ENCODE measurements around the gene XIRP1. TPM values are rescaled to one million over a fixed set of nuclear protein-coding genes. Genes with fewer than 3 reads are reported as not detected.

The XIRP1 gene
- total RNA-seq, 1 donor from 2014 or later = 0.10 TPM

- Mint-ChIP-seq H3K4me1 (ENCODE audit: low read depth) (peaks cover 79% of the 10 kb centered on the region), H3K36me3 (ENCODE audit: low read depth) (peaks cover 10% of the 10 kb centered on the region), H3K9me3 (ENCODE audit: low read depth) (no peaks in the 10 kb centered on the region), H3K4me3 (ENCODE audit: unreplicated experiment) (peak overlapping the region; percentile 100), H3K27me3 (ENCODE audit: low read depth) (no peaks in the 10 kb centered on the region), H3K27ac (ENCODE audit: unreplicated experiment) (peak overlapping the region; percentile 100)
- no peak for TF ChIP-seq CTCF (IDR thresholded peaks at IDR 0.05)
- no peak for DNase-seq (ENCODE audit: low spot score)
Measured at GRCh38 chr3:39149498-39150147, 42.8 kb downstream of the XIRP1 start.

GRCh38 chr3:39149059-39149455 is 43.3 kb downstream of the XIRP1 start:
- peaks cover 16% of the 10 kb centered on the region for H3K36me3 Mint-ChIP-seq (ENCODE audit: low read depth)
- H3K27ac Mint-ChIP-seq (ENCODE audit: unreplicated experiment) = peak overlapping the region; percentile 100

GRCh38 chr3:39148435-39149058 is 43.8 kb downstream of the XIRP1 start:
- peaks cover 21% of the 10 kb centered on the region for H3K36me3 Mint-ChIP-seq (ENCODE audit: low read depth)
- peak overlapping the region; percentile 100 for H3K4me3 Mint-ChIP-seq (ENCODE audit: unreplicated experiment)
- peak overlapping the region; percentile 100 for H3K27ac Mint-ChIP-seq (ENCODE audit: unreplicated experiment)
- H3K27me3 Mint-ChIP-seq (ENCODE audit: low read depth) = no peaks in the 10 kb centered on the region
- no peak for DNase-seq (ENCODE audit: low spot score)
- no peak for TF ChIP-seq CTCF (IDR thresholded peaks at IDR 0.05)
- peaks cover 76% of the 10 kb centered on the region for H3K4me1 Mint-ChIP-seq (ENCODE audit: low read depth)
- H3K9me3 Mint-ChIP-seq (ENCODE audit: low read depth) = no peaks in the 10 kb centered on the region

More at GRCh38 chr3:39149059-39149455, 43.3 kb downstream of the XIRP1 start:
- H3K27me3 Mint-ChIP-seq (ENCODE audit: low read depth) = no peaks in the 10 kb centered on the region
- H3K4me1 Mint-ChIP-seq (ENCODE audit: low read depth) = peaks cover 77% of the 10 kb centered on the region
- peak overlapping the region; percentile 100 for H3K4me3 Mint-ChIP-seq (ENCODE audit: unreplicated experiment)
- no peak for TF ChIP-seq CTCF (IDR thresholded peaks at IDR 0.05)
- H3K9me3 Mint-ChIP-seq (ENCODE audit: low read depth) = no peaks in the 10 kb centered on the region
- no peak for DNase-seq (ENCODE audit: low spot score)

- Mint-ChIP-seq H3K36me3 (ENCODE audit: low read depth) (peaks cover 25% of the 10 kb centered on the region), H3K9me3 (ENCODE audit: low read depth) (no peaks in the 10 kb centered on the region), H3K4me3 (ENCODE audit: unreplicated experiment) (peak overlapping the region; percentile 100), H3K27ac (ENCODE audit: unreplicated experiment) (peak overlapping the region; percentile 100), H3K4me1 (ENCODE audit: low read depth) (peaks cover 78% of the 10 kb centered on the region), H3K27me3 (ENCODE audit: low read depth) (no peaks in the 10 kb centered on the region)
- TF ChIP-seq CTCF (IDR thresholded peaks at IDR 0.05) = no peak
- no peak for DNase-seq (ENCODE audit: low spot score)
Measured at GRCh38 chr3:39147711-39148434, 44.5 kb downstream of the XIRP1 start.

All from chondrocyte (in vitro differentiated cells).